Activated T-cell treated with anti-CD3 and anti-CD28 coated beads, Interleukin-2, amount 50 U/mL, for 48 hours (primary cell): ENCODE measurements around the gene STRC.
"Not testable (repeated sequence)": the region's sequence is repeated elsewhere in the genome, so short reads cannot be mapped to it uniquely, and the experiment has no call there.

ENCODE experiments used
- DNase-seq, 2 experiments: peaks; one replicate each; pipeline ENCODE4 v3.0.0-alpha.2; 2020

The STRC gene

DNA sequence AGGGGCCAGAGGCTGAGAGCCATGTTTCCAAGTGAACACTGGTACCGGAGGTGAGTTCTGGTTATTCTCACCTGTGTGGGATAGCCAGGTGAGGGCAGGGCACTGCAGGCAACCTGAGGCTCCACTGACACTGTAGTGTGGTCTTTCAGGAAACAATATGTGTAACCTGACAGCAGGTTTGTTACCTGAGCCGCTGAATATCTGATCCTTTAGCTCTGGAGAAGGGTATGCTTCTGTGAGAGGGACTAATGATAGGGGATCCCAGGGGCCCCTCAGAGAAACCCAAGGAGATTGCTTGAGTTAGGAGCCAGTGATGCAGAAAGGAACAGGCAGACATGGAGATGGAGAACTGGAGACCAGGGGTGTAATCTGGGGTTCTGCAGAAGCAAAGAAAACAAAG, at the start of gene STRC:
Gene STRC (minus strand): TSS at position 101 of the 400 bp plus-strand sequence. CDS start 78 bp downstream, at position 23.
- DNase-seq: not testable (repeated sequence)

DNA sequence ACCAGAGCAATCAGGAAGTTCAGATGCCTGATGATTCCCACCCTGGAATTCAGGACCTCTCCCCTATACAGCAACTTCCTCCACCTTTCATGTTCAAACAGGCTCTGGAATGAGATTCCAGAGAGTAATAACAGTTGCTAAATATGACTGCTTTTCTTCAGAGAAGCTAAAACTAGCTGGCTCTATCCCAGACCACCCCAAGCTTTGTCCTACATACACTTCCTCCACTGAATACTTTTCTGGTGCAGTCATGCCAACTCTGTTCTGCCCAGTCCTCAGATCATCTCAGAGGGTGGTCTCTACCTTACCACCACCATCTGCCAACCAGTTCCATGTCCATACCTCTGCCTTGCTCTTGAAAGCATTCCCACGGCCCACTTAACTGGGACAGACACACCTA, 47.6 kb upstream of the STRC start:
- DNase-seq: not testable (repeated sequence)

DNA sequence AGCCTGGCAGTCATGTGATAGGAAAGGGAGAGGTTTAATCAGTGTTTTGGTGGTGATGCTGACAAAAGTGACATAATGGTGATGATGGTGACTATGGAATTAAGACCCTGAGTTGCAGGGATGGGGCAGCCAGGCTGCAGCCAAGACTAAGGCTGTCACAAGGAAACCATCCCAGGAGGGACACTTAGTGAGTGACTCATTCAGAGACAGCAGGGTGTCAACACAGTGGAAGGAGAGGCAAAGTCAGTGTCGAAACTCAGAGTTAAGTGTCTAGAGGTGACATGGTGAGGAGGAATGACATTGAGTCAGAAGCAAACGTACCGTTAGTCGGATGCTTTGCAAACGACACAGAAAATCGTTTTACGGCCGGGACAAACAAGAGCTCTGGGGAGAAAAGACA, 44.7 kb upstream of the STRC start:
- DNase-seq: not testable (repeated sequence)

DNA sequence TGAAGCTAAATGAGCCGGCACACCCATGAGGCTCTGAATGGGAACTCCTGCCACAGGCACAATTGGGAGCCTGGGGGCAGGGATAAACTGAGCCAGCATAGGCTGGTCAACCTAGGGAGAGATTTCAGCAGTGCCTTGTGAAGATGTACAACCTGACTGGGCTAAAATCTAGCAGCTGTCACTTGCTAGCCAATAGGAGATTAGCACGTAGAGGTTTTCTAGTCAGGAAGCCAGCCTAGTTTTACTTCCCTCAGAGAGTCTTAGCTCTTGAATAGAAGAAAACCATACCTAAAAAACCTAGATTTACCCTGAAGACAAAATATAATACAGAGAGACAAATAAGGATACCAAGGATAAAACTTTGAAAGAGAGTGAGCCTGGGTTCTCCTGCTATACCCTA, 43.7 kb upstream of the STRC start:
- DNase-seq: not testable (repeated sequence)

DNA sequence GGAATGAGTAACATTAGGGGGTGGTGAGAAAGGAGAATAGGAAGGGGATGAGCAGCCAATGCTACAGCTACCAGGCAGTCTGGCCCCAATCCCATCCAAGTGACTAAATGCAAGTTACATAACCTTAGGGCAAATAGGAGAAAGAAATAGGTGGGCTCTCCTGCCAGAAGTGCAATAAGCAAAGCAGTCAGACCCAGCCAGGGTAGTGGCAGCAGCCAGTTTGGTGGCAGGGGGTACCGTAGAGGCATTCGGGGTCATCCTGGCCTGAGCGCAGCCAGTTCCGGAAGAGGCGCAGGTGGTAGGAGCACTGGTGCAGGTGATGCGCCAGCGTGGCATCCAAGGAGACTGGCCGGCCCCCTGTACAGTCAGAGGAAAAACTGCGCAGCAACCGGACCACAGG, 41.1 kb upstream of the STRC start:
- DNase-seq: not testable (repeated sequence)

DNA sequence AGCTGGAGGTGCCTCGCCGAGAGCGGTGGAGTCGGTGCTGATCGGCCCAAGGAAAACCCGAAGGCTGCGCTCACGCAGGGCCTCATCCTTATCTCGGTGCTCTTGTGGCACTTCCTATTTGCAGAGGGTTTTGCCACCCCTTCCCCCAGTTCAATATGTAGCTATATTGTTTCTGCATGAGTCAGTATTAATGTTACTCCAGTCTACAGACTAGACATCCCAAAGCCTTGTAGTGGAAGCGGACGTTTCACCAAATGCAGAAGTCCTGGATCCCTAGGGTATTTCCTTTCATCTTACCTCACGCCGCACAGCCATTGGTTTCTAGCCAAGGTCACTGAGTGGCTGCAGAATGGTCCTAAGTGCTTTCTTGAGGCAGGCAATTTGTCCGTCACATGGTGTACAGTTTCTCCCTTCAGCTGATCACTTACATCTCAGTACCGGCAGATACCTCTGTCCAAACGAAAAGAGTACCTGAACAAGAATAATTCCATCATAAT, 30.9 kb upstream of the STRC start:
- DNase-seq: not testable (repeated sequence)

DNA sequence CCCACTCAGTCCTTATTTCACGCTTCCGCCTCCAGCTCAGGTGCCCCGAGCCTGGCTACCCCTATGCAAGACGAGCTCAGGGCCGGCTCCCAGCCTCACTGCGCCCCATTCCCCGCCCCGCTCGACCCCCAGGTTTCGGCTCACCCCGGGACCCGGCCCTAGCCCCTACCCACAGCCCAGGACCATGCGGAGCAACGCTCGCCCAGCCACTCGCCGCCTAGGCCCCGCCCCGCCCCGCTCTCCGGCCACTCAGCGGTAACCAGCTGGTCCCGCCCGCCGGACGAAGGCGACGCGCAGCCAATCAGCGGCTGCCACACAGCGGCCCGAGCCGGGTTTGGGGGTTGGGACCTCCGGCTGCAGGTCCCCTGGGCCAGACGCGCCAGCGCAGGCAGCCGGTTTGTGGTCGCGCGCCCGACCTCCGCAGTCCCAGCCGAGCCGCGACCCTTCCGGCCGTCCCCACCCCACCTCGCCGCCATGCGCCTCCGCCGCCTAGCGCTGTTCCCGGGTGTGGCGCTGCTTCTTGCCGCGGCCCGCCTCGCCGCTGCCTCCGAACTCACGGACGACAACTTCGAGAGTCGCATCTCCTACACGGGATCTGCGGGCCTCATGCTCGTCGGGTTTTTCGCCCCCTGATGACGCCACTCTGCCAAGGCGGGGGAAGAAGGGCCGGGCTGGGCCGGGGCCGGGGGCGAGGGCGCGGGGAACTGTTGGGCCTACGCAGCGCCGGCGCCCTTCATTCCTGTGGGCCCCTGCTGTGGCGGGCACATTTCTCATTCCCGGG, 30.2 kb upstream of the STRC start, which contains the start of gene CATSPER2:
Gene CATSPER2 (minus strand): TSS at position 196 of the 781 bp plus-strand sequence. CDS start 783 bp downstream, outside the sequence.
- DNase-seq: no peak

DNA sequence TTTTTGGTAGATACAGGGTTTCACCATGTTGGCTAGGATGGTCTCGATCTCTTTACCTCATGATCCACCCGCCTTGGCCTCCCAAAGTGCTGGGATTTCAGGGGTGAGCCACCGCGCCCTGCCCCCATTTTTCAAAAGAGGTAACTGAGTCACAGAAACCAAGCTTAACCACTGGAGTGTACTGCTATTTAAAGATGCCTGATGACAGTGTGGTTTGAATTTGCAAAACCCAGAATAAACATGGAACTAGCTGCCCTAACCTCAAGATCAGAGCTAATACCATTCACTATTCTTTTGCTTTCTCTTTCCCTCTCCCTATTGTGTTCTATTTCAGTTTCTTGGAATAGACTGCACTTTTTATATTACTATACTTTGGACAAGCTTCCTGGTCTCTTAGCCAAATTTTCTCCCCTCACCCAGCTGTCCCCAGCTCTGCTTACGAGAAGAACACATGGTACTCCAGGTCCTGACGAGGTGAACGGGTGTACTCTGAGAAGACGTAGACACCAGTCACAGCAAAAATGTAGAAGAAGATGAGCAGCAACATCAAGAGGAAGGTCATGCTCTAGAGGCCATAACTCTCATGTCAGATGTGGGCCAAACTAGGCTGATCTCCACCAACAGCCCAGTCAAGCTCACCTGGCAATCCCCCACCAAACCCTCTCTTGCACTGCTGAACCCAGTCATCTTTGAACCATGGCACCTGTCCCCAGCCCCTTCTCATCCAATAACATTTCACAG, 20.0 kb upstream of the STRC start:
- not testable (repeated sequence) for DNase-seq

DNA sequence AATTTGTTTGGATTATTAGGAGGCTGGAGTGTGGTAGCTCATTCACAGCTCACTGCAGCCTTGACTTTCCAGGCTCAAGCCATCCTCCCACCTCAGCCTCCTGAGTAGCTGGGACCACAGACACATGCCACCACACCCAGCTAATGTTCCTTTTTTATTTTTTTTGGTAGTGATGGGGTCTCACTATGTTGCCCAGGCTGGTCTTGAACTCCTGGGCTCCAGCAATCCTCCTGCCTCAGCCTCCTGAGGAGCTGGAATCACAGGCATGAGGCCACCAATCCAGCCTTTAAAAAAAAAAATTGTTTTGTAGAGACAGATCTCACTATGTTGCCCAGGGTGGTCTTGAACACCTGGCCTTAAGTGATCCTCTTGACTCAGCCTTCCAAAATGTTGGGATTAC, 8.3 kb upstream of the STRC start:
- not testable (repeated sequence) for DNase-seq

DNA sequence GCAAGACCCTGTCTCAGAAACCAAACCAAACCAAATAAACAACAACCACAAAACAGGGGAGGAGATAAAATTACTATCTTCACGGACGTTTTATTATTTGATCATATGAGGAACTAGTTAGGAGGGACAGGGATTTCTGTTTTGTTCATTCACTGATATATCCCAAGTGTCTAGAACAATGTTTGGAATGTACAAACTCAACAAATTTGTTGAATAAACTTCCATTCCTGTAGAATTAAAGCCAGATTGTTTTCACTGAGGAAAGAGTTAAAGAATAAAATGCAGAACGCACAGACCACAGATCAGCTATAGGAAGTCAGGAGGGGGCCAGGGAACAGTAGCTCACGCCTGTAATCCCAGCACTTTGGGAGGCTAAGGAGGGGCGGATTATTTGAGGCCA, 6.5 kb upstream of the STRC start:
- DNase-seq: no peak

DNA sequence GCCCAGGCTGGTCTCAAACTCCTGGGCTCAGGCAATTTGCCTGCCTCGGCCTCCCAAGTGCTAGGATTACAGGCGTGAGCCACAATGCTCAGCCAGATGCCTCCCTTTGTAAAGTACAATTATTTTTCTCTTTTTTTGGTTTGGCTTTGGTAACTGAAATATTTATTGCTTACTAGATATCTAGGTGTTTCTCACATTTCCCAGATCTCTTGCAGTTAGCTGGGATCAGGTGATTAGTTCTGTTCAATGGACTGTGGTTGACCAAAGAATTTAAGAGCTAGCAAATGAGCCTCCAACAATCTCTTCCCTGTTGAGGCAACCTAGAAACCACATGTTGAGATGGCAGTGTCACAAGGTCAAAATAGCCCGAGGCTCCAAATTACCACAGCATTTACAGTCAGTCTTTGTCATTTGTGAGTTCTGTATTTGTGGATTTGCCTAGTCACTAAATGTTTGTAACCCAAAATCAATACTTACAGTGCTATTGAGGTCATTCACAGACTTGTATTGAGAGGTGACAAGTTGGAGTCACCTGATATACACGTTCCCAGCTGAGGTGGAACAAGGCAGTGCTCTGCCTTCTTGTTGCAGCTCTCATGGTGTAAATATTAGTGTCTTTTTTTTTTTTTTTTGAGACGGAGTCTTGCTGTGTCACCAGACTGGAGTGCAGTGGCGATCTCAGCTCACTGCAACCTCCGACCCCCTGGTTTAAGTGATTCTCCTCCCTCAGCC, 3.6 kb upstream of the STRC start:
- not testable (repeated sequence) for DNase-seq

DNA sequence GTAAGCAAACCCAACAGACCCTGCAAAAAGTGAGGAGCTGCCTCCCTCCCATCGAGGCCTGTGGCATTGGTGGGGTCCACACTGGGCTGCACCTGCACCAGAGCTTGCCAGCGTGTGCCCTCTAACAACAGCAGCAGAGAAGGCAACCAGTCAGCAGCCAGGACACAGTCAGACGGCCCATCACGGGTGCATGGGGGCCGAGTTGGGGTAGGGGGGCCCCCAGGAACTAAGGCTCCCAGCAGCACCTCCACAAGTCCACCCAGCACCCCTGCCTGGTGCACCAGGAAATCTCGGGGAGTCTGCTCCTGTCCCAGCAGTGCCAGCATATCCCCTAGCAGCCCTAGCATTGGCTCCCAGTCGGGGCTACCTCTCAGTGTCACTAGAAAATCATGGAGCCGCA, 850 bp downstream of the STRC start:
- not testable (repeated sequence) for DNase-seq

DNA sequence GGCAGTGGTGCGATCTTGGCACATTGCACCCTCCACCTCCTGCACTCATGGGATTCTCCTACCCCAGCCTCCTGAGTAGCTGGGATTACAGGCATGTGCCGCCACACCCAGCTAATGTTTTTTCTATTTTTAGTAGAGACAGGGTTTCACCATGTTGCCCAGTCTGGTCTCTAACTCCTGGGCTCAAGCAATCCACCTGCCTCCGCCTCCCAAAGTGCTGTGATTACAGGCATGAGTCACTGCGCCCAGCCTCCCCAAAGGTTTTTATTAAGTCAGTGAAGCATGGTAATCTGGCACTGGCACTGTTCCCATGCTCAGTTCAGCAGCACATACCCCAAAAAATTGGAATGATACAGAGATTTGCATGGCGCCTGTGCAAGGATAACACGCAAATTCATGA, 16.4 kb downstream of the STRC start:
- DNase-seq: not testable (repeated sequence)

DNA sequence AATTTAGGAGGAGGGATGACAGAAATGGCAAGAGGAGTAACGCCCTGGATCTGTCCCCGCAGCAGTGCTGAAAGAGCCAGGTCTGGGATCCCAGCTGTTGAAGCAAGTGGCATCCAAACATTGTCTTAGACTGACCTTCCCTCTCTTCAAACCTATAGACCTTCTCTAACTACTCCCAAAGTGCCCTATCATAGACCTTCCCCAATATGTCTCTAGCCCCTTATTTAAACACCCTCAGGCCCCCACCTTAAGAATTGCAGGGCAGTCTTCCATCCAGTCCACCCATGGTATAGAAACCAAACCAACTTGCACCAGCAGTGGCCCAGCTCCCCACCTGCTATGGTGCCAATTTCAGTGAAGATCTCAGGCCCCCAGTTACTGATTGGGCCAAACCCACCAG, 18.4 kb downstream of the STRC start:
- DNase-seq: not testable (repeated sequence)

DNA sequence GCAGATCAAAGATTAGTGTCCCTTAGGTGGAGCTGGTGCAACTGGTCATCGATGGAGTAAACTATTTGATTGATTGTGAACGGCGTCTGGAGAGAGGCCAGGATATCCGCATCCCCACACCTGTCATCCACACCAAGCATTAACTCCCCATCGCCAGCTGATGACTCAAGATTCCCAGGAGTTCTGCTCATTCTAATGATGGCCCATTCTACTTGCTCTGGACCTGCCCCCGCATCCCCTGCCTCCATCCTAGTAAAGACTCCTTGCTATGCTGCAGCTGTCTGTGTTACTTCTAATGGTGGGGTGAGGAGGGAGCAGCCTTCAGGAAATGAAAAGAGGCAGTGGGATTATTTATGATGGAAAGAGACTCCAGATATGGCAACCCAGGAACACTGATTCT, 19.5 kb downstream of the STRC start:
- not testable (repeated sequence) for DNase-seq

DNA sequence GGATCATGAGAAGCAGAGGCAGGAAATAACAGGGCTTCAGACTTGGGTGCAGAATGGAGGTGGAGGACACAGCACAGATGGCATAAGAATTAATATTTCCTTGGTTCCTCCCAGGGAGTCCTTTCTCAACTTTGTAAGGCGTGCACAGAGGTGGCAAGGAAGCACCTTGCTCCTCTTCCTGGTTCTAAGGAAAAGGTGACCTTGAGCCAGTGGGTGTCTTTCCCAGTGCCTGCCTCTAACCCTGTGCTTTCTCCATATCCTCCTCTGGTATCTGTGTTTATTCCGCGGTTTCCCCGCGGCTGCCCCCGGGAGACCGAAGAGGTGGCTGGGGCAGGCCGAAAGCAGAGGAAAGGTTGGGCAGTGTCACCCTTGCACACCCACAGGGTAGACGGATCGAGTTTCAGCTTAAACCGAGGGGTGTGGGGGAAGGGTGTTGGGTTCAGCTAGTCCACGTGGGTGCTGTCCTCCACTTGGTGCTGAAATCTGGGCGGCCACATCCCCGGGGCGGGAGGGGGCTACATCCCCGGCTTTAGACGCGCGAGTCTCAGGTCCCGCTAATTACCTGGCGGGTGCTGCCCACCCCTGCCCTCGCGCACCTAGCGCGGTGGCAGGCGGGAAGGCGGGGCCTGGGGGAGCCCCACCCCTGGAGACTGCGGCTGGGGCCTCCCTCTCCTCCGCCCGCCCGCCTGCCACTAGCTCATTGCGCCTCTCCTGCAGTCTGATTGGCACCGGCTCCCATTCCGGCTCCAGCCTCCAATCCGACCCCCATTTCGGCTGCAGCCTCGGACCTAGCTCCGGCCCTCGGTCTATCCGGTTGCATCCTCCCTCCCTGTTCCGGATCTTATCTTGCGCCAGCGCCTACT, 25.0 kb downstream of the STRC start, which contains the start of gene CKMT1B:
Gene CKMT1B (plus strand): TSS at position 700 of the 863 bp plus-strand sequence. CDS start 192 bp downstream, outside the sequence.
- DNase-seq: not testable (repeated sequence)

DNA sequence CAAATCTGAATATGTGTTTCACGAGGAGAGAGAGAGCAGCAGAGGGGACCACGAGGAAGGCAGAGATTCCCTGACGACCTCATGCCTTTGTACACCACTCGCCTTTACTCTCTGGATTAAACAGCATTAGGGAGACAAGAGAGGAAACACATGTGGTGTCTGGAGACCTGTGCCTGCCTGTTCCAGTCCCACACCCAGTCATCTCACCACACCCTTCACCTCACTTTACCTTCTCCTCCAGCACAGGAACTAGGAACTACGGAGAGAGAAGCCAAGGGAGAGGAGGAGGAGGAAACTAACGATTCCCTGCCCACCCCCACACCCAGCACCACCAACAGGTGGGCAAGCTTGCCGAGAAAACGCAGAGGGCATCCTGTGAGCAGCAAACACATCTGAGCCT, 25.8 kb downstream of the STRC start:
- not testable (repeated sequence) for DNase-seq

DNA sequence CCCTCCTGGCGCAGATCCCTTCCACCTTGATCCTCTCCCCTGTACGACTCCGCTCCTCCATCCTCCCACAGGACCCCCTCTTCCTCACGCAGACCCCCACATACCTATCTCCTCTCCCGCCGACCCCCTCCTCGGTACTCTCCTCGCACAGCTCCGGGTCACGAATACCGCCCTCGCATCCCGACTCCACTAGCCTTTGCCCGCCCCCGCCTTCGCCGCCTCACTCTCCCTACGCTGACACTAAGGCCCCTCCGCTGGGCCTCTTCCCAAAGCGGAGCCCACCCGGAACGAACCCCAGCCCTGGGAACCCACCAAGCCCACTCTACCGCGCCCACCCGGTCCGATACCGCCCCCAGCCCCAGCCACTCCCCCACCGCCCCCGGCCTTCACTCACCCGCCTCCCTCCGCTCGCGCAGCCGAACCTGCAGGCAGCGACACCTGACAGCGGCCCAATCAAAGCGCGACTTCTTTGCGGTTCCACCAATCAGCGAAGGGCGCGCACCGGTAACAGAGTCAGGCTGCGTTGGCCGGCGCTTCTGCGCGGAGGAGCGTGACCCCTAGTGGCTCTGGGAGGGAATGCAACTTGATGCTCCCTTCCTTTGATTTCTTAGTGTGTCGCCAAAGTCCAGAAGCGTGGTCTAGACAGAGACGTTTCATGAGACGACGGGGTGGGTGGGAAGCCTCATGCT, 28.7 kb downstream of the STRC start, which contains the start of gene PPIP5K1:
Gene PPIP5K1 (minus strand): TSS at position 431 of the 689 bp plus-strand sequence. CDS start 5,704 bp downstream, outside the sequence.
- not testable (repeated sequence) for DNase-seq

DNA sequence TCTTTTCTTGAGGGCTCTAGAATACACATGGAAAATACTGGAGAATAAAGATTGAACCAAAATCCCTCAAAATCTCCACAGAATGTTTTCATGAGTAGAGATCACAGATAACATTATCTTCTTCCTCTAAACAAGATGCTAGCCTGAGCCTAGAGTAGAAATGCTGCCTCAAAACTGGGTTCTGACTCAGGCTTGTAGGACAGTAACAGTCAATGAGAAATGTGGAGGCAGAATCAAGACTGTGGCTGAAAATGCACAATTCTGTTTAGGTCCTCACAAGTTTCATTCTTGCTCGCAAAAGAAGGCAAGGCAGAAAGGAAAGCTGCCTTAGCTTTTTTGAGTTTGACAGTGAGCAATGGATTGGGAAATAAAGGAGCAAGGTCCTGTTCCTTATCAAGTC, 44.0 kb downstream of the STRC start:
- DNase-seq: not testable (repeated sequence)

DNA sequence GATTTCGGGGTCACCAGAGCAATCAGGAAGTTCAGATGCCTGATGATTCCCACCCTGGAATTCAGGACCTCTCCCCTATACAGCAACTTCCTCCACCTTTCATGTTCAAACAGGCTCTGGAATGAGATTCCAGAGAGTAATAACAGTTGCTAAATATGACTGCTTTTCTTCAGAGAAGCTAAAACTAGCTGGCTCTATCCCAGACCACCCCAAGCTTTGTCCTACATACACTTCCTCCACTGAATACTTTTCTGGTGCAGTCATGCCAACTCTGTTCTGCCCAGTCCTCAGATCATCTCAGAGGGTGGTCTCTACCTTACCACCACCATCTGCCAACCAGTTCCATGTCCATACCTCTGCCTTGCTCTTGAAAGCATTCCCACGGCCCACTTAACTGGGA, 52.0 kb downstream of the STRC start:
- not testable (repeated sequence) for DNase-seq

DNA sequence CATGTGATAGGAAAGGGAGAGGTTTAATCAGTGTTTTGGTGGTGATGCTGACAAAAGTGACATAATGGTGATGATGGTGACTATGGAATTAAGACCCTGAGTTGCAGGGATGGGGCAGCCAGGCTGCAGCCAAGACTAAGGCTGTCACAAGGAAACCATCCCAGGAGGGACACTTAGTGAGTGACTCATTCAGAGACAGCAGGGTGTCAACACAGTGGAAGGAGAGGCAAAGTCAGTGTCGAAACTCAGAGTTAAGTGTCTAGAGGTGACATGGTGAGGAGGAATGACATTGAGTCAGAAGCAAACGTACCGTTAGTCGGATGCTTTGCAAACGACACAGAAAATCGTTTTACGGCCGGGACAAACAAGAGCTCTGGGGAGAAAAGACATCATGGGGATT, 54.8 kb downstream of the STRC start:
- not testable (repeated sequence) for DNase-seq
